G401.6 (cell line): Measurements from ENCODE around the gene DCDC2C.

Experiments used
- FAIRE-seq: peaks from 2 replicates; lab custom pipeline; 2012; peaks lifted over from hg19 to GRCh38; lab: Jason Lieb, UNC

DCDC2C gene

GRCh38 chr2:3838348-3838747 lies 135.0 kb downstream of the DCDC2C start:
- no peak for FAIRE-seq

GRCh38 chr2:3839476-3839875 lies 136.1 kb downstream of the DCDC2C start:
- FAIRE-seq = no peak

- FAIRE-seq = no peak
Measured at GRCh38 chr2:3840611-3841155, 137.3 kb downstream of the DCDC2C start.

- no peak for FAIRE-seq
Measured at GRCh38 chr2:3847397-3848052, 144.2 kb downstream of the DCDC2C start.

GRCh38 chr2:3848776-3849175 lies 145.4 kb downstream of the DCDC2C start:
- FAIRE-seq = no peak

GRCh38 chr2:3849213-3849612 lies 145.8 kb downstream of the DCDC2C start:
- FAIRE-seq = no peak

DNA sequence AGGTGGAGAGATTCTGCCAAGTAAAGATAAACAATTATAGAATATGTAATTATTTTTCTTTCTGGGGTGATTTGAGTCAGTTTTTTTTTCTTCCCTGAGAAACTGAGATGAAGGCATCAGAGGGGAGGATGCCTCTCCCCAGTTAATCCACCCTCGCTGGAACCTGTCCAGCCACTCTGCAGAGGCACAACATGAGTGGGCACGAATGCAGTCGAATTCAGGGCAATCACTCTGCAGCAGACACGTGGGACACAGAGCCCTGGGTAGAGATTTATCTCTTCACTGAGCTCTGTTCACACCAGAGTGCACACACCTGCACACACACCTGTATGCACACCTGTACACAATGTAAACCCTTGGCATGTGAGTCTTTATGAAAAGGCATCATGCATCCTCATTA lies 154.2 kb downstream of the DCDC2C start:
- no peak for FAIRE-seq

DNA sequence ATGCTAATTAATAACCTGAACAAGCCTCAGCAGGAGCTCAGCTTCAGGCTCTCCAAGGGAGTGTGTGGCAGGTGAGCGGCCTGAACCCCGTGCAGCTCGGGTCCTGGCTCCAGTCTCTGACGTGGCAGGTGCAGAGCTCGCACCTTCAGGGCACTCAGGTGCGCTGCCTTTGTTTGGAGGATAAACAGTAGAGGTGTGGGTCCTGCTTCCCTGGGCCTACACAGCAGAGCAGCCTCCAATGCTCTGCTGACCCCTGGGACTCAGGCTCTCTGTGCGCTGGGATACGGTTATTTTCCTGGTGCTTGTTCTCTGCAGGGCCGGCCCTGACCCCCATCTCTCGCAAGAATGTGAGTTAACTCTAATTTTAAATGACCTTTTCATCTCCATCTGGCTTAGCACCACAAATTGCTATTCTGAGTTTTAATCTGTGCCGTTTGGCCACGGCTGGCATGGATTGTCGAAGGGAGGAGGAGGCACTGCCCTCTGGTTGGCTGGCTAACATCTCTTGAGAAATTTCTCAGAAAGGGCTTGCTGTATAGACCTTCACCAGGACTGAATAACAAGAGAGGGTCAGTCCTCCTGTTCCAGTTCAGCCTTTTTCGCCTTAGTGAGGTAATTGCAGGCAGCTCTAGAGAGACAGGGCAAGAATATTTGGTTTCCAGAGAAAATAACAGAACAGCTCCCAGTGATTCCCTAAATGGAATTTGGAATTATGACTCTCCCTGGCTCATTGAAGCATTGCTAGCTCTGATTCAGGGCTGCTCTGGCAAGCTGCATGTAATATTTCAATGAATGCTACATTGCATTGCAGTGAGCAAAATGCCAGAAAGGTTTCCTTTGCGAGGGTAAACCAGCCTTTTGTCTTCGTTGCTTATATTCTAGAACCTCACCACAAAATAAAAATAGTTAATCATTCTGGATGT lies 161.8 kb downstream of the DCDC2C start:
- FAIRE-seq = no peak

DNA sequence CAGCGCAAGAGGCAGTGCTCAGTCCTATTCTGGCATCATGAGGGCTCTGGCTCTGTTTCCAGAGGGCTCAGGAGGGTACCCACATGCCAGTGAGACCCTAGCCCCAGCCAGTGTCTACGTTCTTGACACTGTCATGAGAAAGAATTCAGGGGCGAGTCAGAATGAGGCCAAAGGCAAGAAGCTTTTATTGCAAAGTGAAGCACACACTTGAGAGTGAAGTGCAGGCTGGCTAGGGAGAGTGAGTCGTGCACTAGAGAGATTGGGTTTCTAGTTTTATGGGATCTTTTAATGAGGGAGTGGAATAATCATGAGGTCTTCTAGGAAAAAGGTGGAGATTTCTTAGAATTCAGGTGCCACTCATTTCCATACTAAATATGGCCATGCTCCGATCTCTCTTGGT lies 164.1 kb downstream of the DCDC2C start:
- no peak for FAIRE-seq

DNA sequence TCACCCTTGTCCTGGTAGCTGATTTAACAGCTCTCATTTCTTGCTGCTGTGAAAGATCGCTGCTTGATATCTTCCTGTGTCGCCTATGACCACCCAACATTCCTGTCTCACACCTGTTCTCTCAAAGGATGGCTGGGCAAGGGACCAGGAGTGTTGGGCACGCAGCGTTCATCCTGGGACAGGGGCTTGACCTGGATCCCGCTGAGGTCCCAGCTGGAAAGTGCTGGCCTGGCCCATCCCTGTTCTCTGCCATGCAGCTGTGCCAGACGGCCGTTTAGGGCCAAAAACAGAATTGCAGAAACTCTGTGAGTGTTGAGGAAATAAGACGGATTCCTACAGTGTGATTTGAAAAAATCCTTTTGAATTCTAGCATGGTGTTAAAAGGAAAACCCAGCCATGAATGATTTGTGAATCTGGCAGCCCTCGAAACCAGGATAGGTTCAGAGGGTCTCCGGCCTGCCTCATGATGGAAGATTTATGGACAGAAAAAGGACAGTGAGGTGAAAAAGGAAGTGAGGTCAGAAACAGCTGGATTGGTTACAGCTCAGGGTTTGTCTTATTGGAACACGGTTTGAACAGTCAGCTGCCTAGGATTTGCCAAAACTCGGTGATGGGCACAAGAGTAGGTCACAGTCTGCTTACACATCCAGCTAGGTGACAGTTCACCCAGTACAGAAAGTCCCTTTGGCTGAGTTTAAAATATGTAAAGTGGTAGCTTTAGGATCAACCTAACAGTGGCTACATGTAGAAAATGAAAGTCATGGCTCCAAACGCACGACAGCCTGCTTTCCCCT lies 164.8 kb downstream of the DCDC2C start:
- no peak for FAIRE-seq

DNA sequence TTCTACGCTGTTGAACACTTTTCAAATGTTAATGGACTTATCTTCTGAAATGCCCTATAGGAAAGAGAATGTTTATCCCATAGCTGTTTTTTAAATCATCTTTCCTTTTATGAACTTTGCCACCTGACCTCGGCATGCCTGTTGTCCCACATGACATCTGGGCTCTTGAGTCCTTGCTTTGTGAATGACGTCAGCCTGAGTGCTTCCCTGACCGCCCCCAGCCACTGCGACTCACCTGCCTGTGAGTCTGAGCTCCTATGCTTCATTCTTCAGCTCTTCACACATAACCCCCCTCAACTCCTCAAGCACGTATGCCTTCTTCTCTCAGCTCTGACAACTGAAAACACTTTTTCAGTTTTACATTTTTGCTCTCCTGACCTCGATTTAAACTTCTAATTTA lies 166.8 kb downstream of the DCDC2C start:
- no peak for FAIRE-seq

GRCh38 chr2:3871002-3871401 lies 167.6 kb downstream of the DCDC2C start:
- no peak for FAIRE-seq

- no peak for FAIRE-seq
Measured at GRCh38 chr2:3872451-3872850, 169.1 kb downstream of the DCDC2C start.

GRCh38 chr2:3873899-3874298 lies 170.5 kb downstream of the DCDC2C start:
- FAIRE-seq = no peak

- no peak for FAIRE-seq
Measured at GRCh38 chr2:3876221-3876620, 172.8 kb downstream of the DCDC2C start.

- FAIRE-seq = no peak
Measured at GRCh38 chr2:3876685-3877084, 173.3 kb downstream of the DCDC2C start.

- no peak for FAIRE-seq
Measured at GRCh38 chr2:3885629-3886628, 182.6 kb downstream of the DCDC2C start.

DNA sequence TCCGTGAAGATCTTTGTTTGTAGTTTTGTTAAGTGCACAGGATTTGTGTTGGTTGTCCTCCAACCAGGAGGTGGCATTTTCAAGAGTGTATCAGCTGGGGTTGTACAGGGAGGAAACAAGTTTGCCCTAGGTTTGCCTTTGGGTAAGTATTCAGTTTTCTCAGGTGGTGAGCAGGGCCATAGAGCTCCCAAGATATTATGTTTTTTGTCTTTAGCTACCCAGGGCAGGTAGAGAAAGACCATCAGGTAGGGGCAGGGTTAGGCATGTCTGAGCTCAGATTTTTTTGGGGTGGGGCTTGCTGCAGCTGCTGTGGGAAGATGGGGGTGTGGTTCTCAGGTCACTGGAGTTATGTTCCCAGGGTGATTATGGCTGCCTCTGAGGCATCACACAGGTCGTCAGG lies 191.6 kb downstream of the DCDC2C start:
- no peak for FAIRE-seq
